ENCODE data around the gene ARHGEF1. TPM values are rescaled to one million over a fixed set of nuclear protein-coding genes. Genes with fewer than 3 reads are reported as not detected.

ARHGEF1 gene
- total RNA-seq, 1 donor from 2014 or later, result 73.1 TPM

DNA sequence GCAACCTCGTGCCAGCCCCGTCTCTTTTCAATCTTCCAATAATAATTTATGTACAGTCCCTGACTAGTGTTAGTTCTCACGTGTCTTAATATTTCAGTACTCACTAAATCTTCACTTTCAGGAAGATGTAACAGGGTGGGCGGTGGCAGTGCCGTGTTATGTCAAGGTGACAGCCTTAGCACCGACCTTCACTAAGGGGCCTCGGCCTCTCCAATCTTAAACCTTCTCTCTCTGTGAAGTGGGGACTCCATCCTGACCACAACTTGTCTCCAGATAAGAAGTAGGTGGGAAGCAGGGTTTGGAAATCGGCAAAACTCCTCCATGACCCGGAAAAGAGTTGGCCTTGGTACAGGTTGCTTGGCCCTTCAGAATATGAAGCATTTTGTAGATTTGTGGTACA lies 21.1 kb upstream of the ARHGEF1 start:
- H3K9me3 Mint-ChIP-seq (ENCODE audit: unreplicated experiment), result no peaks in the 10 kb centered on the region
- peak overlapping the region; percentile 99 for H3K27ac Mint-ChIP-seq (ENCODE audit: unreplicated experiment)
- peaks cover 32% of the 10 kb centered on the region for H3K4me1 ChIP-seq (ENCODE audit: insufficient read depth, low read length)
- H3K4me1 Mint-ChIP-seq (ENCODE audit: low read depth, unreplicated experiment), result peaks cover 30% of the 10 kb centered on the region
- H3K36me3 ChIP-seq (ENCODE audit: insufficient read depth, low read length), result peaks cover 44% of the 10 kb centered on the region
- FAIRE-seq, result no peak
- TF ChIP-seq CTCF (IDR thresholded peaks at IDR 0.05; ENCODE audit: insufficient read depth, low read depth, low read length) (no peak), EZH2 (IDR thresholded peaks at IDR 0.05; ENCODE audit: insufficient read depth, low read length) (no peak)
- no peak overlapping the region for H3K27ac ChIP-seq (ENCODE audit: low read depth, low read length)
- peaks cover 62% of the 10 kb centered on the region for H4K20me1 ChIP-seq (ENCODE audit: insufficient read depth, low read length)
- no peak for DNase-seq (ENCODE audit: low read depth)
- H2AFZ ChIP-seq (ENCODE audit: low read depth, low read length), result no peak overlapping the region
- peak overlapping the region; percentile 100 for H3K9ac ChIP-seq (ENCODE audit: low read length)
- peak overlapping the region; percentile 97 for H3K4me2 ChIP-seq (ENCODE audit: low read length)
- H3K27me3 Mint-ChIP-seq (ENCODE audit: low read depth, unreplicated experiment), result peaks cover 2% of the 10 kb centered on the region
- H3K4me3 Mint-ChIP-seq (ENCODE audit: unreplicated experiment), result peak overlapping the region; percentile 99
- peak overlapping the region; percentile 96 for H3K4me3 ChIP-seq (ENCODE audit: insufficient read depth, low read depth, low read length)
- no peaks in the 10 kb centered on the region for H3K27me3 ChIP-seq (ENCODE audit: insufficient read depth, low read length)
- H3K36me3 Mint-ChIP-seq (ENCODE audit: low read depth, unreplicated experiment), result peaks cover 40% of the 10 kb centered on the region
- peaks cover 66% of the 10 kb centered on the region for H3K79me2 ChIP-seq (ENCODE audit: insufficient read depth, low read length)
- no peaks in the 10 kb centered on the region for H3K9me3 ChIP-seq (ENCODE audit: insufficient read depth, low read depth, low read length)

GRCh38 chr19:41862445-41862986 lies 20.5 kb upstream of the ARHGEF1 start:
- Mint-ChIP-seq H3K36me3 (ENCODE audit: low read depth, unreplicated experiment) (peaks cover 40% of the 10 kb centered on the region), H3K4me1 (ENCODE audit: low read depth, unreplicated experiment) (peaks cover 30% of the 10 kb centered on the region), H3K27me3 (ENCODE audit: low read depth, unreplicated experiment) (no peaks in the 10 kb centered on the region), H3K27ac (ENCODE audit: unreplicated experiment) (peak overlapping the region; percentile 99), H3K4me3 (ENCODE audit: unreplicated experiment) (peak overlapping the region; percentile 99), H3K9me3 (ENCODE audit: unreplicated experiment) (no peaks in the 10 kb centered on the region)
- TF ChIP-seq CTCF (IDR thresholded peaks at IDR 0.05; ENCODE audit: insufficient read depth, low read depth, low read length) (no peak), EZH2 (IDR thresholded peaks at IDR 0.05; ENCODE audit: insufficient read depth, low read length) (no peak)
- H3K4me2 ChIP-seq (ENCODE audit: low read length), result peak overlapping the region; percentile 97
- peak overlapping the region; percentile 100 for H3K9ac ChIP-seq (ENCODE audit: low read length)
- H3K9me3 ChIP-seq (ENCODE audit: insufficient read depth, low read depth, low read length), result no peaks in the 10 kb centered on the region
- H3K36me3 ChIP-seq (ENCODE audit: insufficient read depth, low read length), result peaks cover 50% of the 10 kb centered on the region
- no peak for FAIRE-seq
- no peak for DNase-seq (ENCODE audit: low read depth)
- H2AFZ ChIP-seq (ENCODE audit: low read depth, low read length), result no peak overlapping the region
- no peaks in the 10 kb centered on the region for H3K27me3 ChIP-seq (ENCODE audit: insufficient read depth, low read length)
- peaks cover 72% of the 10 kb centered on the region for H3K79me2 ChIP-seq (ENCODE audit: insufficient read depth, low read length)
- no peak overlapping the region for H3K27ac ChIP-seq (ENCODE audit: low read depth, low read length)
- H3K4me3 ChIP-seq (ENCODE audit: insufficient read depth, low read depth, low read length), result peak overlapping the region; percentile 96
- H4K20me1 ChIP-seq (ENCODE audit: insufficient read depth, low read length), result peaks cover 68% of the 10 kb centered on the region
- H3K4me1 ChIP-seq (ENCODE audit: insufficient read depth, low read length), result peaks cover 32% of the 10 kb centered on the region

- Mint-ChIP-seq H3K27me3 (ENCODE audit: low read depth, unreplicated experiment) (no peaks in the 10 kb centered on the region), H3K4me1 (ENCODE audit: low read depth, unreplicated experiment) (peaks cover 37% of the 10 kb centered on the region), H3K4me3 (ENCODE audit: unreplicated experiment) (peak overlapping the region; percentile 99), H3K9me3 (ENCODE audit: unreplicated experiment) (no peaks in the 10 kb centered on the region), H3K36me3 (ENCODE audit: low read depth, unreplicated experiment) (peaks cover 46% of the 10 kb centered on the region), H3K27ac (ENCODE audit: unreplicated experiment) (peak overlapping the region; percentile 78)
- Histone ChIP-seq H2AFZ (ENCODE audit: low read depth, low read length) (no peak overlapping the region), H3K9ac (ENCODE audit: low read length) (peak overlapping the region; percentile 100), H3K4me3 (ENCODE audit: insufficient read depth, low read depth, low read length) (no peak overlapping the region), H3K79me2 (ENCODE audit: insufficient read depth, low read length) (peaks cover 80% of the 10 kb centered on the region), H3K27ac (ENCODE audit: low read depth, low read length) (no peak overlapping the region), H4K20me1 (ENCODE audit: insufficient read depth, low read length) (peaks cover 77% of the 10 kb centered on the region), H3K4me1 (ENCODE audit: insufficient read depth, low read length) (peaks cover 32% of the 10 kb centered on the region), H3K27me3 (ENCODE audit: insufficient read depth, low read length) (no peaks in the 10 kb centered on the region), H3K36me3 (ENCODE audit: insufficient read depth, low read length) (peaks cover 58% of the 10 kb centered on the region), H3K4me2 (ENCODE audit: low read length) (peak overlapping the region; percentile 97), H3K9me3 (ENCODE audit: insufficient read depth, low read depth, low read length) (no peaks in the 10 kb centered on the region)
- DNase-seq (ENCODE audit: low read depth) (no peak), FAIRE-seq (no peak)
- TF ChIP-seq CTCF (IDR thresholded peaks at IDR 0.05; ENCODE audit: insufficient read depth, low read depth, low read length), result no peak
- no peak for TF ChIP-seq EZH2 (IDR thresholded peaks at IDR 0.05; ENCODE audit: insufficient read depth, low read length)
These were observed 19.6 kb upstream of the ARHGEF1 start for GRCh38 chr19:41863209-41863931.

Data from astrocyte (in vitro differentiated cells and primary cell).